Osteocyte (in vitro differentiated cells): ENCODE data around the gene B4GALT5. TPM values are rescaled to one million over a fixed set of nuclear protein-coding genes. Genes with fewer than 3 reads are reported as not detected.

Experiments
- DNase-seq: peaks from one replicate; pipeline ENCODE4 v3.0.0; 2021; ENCODE audit warnings: mixed read lengths; ENCODE audit not compliant: unreplicated experiment; ENCODE audit errors: extremely low spot score
- H3K27ac Mint-ChIP-seq: one replicate; pipeline ENCODE4 v1.8.0; 2021; ENCODE audit warnings: mild to moderate bottlenecking, mixed read lengths; ENCODE audit not compliant: unreplicated experiment
- H3K27me3 Mint-ChIP-seq: one replicate; pipeline ENCODE4 v1.8.0; 2021; ENCODE audit warnings: mixed read lengths; ENCODE audit not compliant: unreplicated experiment
- H3K36me3 Mint-ChIP-seq: one replicate; pipeline ENCODE4 v1.8.0; 2021; ENCODE audit warnings: mixed read lengths; ENCODE audit not compliant: unreplicated experiment
- H3K4me1 Mint-ChIP-seq: one replicate; pipeline ENCODE4 v1.8.0; 2021; ENCODE audit warnings: mixed read lengths; ENCODE audit not compliant: unreplicated experiment
- H3K4me3 Mint-ChIP-seq: one replicate; pipeline ENCODE4 v1.8.0; 2021; ENCODE audit warnings: mild to moderate bottlenecking, moderate library complexity, mixed read lengths; ENCODE audit not compliant: unreplicated experiment
- H3K9me3 Mint-ChIP-seq: one replicate; pipeline ENCODE4 v1.8.0; 2021; ENCODE audit warnings: mixed read lengths; ENCODE audit not compliant: unreplicated experiment
- CTCF ChIP-seq: fragments of 200-600 bp; sonication (generic); IDR thresholded peaks from 2 replicates; pipeline ENCODE4 v1.5.0; 2021; ENCODE audit warnings: antibody characterized with exemption, mild to moderate bottlenecking, moderate library complexity
- total RNA-seq: library from RNA; stranded (reverse); gene quantifications from 2 replicates; pipeline ENCODE4 v1.2.1, GENCODE V29; 2021

B4GALT5 gene
- total RNA-seq, 1 donor from 2014 or later: 45.4 TPM

GRCh38 chr20:49742948-49743347, 29.3 kb upstream of the B4GALT5 start:
- H3K27me3 Mint-ChIP-seq: peaks cover 13% of the 10 kb centered on the region
- H3K36me3 Mint-ChIP-seq: no peaks in the 10 kb centered on the region
- H3K9me3 Mint-ChIP-seq: no peaks in the 10 kb centered on the region
- H3K4me1 Mint-ChIP-seq: no peaks in the 10 kb centered on the region
- H3K27ac Mint-ChIP-seq: no peak overlapping the region
- TF ChIP-seq CTCF: no peak
- no peak overlapping the region for H3K4me3 Mint-ChIP-seq
- no peak for DNase-seq

DNA sequence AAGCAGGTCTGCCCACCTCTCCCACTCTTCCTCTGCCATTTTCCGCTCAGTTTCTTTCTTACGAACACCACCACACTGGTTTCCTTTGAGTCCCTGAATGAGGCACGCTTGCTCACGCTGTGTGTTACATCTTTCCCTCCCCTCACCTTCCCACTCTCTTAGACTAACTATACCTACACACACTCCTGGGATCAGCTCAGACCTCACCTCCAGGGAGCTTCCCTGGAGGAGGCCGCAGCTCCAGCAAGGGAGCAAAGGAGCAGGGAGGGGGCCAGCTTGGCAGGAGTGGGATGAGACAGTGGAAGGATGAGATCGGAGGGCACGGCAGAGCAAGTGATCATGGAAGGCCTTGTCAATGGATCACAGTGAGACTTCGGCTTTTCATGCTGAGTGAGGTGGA, 28.3 kb upstream of the B4GALT5 start:
- no peaks in the 10 kb centered on the region for H3K4me1 Mint-ChIP-seq
- H3K27ac Mint-ChIP-seq: no peak overlapping the region
- no peak for DNase-seq
- H3K36me3 Mint-ChIP-seq: no peaks in the 10 kb centered on the region
- H3K4me3 Mint-ChIP-seq: no peak overlapping the region
- no peaks in the 10 kb centered on the region for H3K9me3 Mint-ChIP-seq
- no peak for TF ChIP-seq CTCF
- peaks cover 13% of the 10 kb centered on the region for H3K27me3 Mint-ChIP-seq

GRCh38 chr20:49740807-49741206, 27.1 kb upstream of the B4GALT5 start:
- Mint-ChIP-seq H3K4me3 (no peak overlapping the region), H3K9me3 (no peaks in the 10 kb centered on the region), H3K36me3 (no peaks in the 10 kb centered on the region), H3K27me3 (peaks cover 13% of the 10 kb centered on the region), H3K27ac (no peak overlapping the region), H3K4me1 (no peaks in the 10 kb centered on the region)
- no peak for DNase-seq
- TF ChIP-seq CTCF: no peak

DNA sequence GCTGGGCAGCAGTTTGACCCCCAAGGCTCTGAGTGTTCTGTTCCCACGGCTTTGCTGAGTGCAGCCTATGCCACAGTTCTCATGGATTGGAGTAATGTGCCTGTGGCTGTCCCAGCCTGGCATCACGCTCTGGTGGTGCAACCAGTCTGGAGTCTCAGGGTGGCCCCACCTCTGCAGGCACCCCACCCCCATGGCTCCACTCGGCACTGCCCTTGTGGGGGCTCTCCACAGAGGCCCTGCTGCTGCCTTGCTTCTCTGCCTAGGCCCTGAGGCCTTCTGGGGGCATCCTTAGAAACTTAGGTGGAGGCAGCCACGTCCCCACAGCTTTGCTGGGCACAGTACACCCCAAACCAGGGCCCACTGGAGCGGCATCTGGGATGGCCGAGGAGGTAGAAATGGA, 25.4 kb upstream of the B4GALT5 start:
- Mint-ChIP-seq H3K36me3 (no peaks in the 10 kb centered on the region), H3K9me3 (no peaks in the 10 kb centered on the region), H3K4me3 (no peak overlapping the region), H3K4me1 (no peaks in the 10 kb centered on the region), H3K27me3 (peaks cover 16% of the 10 kb centered on the region), H3K27ac (no peak overlapping the region)
- DNase-seq: no peak
- TF ChIP-seq CTCF: no peak

- no peak for DNase-seq
- no peak overlapping the region for H3K27ac Mint-ChIP-seq
- H3K4me1 Mint-ChIP-seq: no peaks in the 10 kb centered on the region
- H3K36me3 Mint-ChIP-seq: no peaks in the 10 kb centered on the region
- peaks cover 13% of the 10 kb centered on the region for H3K27me3 Mint-ChIP-seq
- TF ChIP-seq CTCF: no peak
- no peaks in the 10 kb centered on the region for H3K9me3 Mint-ChIP-seq
- no peak overlapping the region for H3K4me3 Mint-ChIP-seq
Observed at GRCh38 chr20:49737260-49737659, 23.6 kb upstream of the B4GALT5 start.
